ENCODE data around the gene BCL2L1.
"Not testable (repeated sequence)": the region's sequence is repeated elsewhere in the genome, so short reads cannot be mapped to it uniquely, and the experiment has no call there.

BCL2L1 gene

DNA sequence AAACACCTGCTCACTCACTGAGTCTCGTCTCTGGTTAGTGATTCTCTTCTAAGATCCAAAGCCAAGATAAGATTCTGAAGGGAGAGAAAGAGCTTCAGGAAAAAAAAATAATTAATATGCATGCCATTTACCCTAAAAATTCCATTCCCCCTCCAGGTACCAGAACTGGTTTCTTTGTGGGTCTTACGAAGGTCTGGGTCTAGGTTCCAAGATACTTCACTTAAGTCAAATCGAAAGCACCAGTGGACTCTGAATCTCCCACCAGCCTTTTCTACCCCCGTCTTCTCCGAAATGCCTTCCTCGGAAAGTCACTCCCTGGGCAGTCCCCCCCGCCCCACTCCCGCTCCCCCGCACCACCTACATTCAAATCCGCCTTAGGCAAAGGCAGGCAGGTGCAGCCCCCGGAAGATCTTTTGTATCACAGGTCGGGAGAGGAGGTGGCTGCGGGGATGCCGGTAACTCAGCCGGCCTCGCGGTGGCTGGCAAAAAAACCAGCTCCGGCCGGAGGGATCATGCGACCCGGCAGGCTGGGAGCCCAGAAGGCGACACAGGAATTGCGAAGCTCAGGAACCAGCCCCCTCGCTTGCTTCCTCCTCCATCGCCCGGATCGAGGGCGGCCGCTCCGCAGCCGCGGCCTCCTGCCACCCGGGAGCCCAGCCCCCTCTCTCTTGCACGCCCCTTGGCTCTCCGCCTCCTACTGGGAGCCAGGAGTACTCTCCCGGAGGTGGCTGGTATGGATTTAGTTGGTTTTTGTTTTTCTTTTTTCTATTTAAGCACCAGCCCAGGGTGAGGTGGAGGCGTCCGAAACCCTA is at the start of gene BCL2L1:
BCL2L1 (minus strand) TSS at position 612 of the 812 bp plus-strand sequence. CDS start 650 bp downstream, outside the sequence.
- DNase-seq, result peak; percentile 67

DNA sequence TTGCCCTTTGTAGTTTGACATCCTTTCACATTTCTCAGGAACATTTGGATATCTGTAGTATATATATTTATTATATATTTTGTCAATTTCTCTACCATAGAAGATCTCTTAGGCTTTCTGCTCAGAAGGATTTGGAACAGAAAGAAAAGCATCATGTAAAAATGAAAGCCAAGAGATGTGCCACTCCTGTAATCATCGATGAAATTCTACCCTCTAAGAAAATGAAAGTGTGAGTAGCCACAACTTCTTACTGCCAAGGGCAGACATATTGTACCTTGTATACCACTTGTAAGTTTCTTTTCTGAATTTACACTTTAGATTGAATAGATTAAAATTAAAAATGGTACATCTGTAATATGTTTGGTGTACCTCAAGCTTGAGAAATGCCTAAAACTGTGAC is 47.6 kb upstream of the BCL2L1 start:
- peak; percentile 31 for DNase-seq

DNA sequence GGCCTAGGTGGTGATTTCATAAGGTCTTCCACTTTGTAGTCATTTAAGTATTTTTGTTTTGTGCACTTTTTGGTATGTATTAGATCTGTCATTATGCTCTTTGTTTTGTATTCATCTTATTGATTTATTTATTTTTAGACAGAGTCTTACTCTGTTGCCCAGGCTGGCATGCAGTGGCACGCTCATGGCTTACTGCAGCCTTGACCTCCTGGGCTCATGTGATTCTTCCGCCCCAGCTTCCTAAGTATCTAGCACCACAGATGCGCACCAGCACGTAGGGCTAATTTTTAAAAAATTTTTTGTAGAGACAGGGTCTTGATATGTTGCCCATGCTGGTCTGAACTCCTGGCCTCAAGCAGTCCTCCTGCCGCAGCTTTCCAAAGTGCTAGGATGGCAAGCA is 47.0 kb upstream of the BCL2L1 start:
- DNase-seq, result no peak

DNA sequence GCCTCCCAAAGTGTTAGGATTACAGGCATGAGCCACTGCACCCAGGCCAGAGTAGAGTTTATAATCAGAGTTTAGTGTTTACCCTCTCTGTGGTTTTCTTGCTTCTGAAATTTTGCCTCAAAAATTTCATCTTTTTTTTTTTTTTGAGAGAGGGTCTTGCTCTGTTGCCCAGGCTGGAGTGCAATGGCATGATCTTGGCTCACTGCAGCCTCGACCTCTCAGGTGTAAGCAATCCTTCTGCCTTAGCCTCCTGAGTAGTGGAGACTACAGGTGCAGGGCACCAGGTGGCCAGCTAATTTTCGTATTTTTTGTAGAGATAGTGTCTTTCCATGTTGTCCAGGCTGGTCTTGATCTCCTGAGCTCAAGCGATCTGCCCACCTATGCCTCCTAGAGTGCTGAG is 45.1 kb upstream of the BCL2L1 start:
- no peak for DNase-seq

DNA sequence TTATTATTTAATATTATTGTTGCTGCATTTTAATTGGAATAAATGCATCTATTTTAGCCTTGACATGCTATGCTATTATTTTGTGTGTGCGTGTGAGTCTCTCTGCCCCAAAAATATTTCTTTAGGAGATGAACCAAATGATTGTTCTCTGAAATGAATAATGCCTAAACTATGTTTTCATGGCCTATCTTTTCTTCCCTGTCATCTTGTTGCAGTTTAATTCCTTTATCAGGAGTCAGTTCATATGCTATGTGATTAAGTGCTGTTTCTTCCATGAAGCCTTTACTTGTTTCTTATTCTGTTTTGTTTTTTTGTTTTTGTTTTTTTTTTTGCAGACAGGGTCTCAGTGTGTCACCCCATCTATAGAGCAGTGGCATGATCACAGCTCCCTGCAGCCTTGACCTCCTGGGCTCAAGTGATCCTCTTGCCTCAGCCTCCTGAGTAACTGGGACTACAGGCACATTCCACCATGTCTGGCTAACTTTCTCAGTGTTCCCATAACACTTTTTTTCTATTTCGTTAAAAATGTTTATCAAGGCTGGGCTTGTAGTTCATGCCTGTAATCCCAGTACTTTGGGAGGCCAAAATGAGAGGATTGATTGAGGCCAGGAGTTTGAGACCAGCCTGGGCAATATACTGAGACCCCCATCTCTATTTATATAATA is 42.1 kb upstream of the BCL2L1 start:
- DNase-seq, result no peak

DNA sequence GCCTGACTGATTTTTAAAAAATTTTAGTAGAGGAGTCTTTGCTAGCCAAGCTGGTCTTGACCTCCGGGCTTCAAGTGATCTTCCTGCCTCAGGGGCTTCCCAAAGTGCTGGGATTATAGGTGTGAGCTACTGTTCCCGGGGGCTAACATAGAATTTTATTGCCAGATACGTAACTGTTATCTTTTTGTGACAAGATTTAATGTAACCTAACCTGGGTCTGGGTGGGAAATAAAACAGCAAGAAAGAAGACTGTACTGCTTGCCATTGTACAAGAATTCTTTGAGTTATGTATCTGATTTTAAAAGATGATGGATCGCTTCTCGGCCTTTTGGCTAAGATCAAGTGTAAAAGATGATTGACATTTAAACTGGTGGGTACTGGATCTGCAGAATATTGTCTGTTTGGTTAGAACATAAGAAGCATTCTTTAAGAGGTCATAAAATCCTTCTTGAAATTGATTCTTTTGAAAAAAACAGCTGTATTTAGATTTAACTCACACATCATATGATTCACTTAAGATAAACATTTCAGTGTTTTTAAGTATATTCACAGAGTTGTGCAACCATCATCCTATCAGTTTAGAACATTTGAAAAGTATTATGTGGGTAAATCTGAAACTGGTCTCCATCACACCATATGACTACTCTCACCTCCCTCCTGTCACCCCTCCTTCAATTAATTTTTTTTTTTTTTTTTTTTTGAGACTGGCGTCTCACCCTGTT is 38.0 kb upstream of the BCL2L1 start:
- no peak for DNase-seq

DNA sequence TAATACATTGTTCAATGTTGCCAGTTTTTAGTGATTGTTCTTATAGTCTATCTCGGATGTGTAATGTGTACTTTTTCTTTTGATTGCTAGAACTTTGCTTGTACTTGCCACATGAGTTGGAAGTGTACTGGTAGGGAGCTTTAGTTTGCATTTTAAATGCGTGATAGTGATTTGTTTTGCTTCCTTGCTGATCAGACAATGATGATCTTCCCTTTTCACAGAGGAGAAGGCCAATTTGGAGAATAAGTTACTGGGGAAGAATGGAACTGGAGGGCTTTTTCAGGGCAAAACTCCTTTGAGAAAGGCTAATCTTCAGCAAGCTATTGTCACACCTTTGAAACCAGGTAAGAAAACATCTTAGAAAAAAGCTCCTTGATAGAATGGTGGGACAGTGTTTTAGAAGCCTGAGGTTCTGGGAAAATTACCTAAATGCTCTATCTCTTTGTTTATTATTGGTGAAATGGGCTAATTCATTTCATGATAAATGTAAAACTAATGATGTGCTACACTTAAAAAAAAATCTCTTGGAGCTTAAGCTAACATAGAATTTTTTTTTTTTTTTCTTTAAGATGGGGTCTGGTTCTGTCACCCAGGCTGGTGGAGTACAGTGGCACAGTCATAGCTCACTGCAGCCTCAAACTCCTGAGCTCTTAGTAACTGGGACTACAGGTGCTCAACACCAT is 37.3 kb upstream of the BCL2L1 start:
- DNase-seq, result no peak

DNA sequence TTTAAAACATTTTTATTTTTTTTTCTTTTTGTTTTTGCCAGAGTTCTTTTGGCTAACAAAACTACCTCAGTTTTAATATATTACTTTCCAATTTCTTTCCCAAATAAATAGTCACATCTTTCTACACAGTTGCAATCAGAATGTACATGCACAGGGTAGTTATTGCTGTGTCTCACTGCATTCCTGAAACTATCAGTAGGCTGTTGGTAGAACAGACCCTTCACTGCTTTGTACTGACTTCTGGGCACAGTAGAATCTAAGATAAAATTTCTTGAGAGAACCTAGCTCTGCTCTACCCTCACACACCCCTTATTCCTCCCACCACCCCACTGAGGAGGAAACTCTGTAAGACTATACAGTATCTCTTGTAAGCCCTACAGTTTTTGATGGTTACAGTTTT is 36.3 kb upstream of the BCL2L1 start:
- no peak for DNase-seq

DNA sequence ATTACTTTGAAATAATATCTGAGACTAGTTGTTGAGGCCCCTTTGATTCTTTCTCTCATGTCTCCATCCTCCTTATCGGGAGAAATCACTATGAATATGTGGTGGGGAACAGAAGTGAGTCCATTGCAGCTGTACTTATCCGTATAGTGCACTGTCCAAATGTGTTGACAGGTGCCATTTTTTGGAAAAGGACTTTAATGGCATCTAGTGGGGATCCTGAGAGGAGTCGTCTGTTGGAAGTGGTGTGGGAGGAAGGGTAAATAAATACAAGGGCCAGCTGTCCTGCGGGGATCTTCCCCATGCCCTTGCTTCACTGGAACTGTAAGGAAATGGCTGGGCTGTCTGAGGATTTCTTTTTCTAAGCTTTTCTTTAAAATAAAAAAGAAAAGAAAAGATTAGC is 35.9 kb upstream of the BCL2L1 start:
- no peak for DNase-seq

DNA sequence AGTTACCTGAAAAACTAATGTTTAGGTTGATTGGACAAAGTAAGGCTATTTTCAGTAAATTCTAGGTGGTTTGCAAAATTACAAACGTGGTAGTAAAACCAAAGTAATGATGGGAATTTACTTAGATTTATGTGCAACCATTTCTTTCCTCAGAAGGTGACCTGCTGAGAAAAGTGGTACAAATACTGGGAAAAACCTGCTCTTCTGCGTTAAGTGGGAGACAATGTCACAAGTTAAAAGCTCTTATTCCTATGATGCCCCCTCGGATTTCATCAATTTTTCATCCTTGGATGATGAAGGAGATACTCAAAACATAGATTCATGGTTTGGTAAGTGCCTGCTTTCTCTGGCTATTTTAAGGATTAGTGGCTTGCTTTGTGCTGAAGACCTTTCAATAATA is 34.6 kb upstream of the BCL2L1 start:
- DNase-seq, result no peak

DNA sequence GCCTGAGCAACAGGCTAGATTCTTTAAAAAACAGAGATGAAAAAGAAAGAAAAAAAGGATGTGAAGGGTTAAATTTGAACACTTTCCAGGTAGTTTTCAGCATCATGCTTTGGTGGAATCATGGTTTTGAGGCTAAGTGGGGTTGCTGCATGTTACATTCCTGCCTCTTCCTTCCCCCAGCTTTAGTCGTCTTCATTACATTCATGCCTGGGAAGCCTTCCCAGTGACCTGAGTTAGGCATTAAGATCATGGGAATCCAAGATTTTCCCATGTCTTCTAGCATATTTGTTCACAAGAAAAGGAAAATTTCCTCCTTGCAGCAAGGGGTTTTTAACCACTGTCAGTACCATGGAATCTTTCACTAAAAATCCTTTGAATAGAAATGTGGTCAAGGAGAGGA is 28.5 kb upstream of the BCL2L1 start:
- no peak for DNase-seq

DNA sequence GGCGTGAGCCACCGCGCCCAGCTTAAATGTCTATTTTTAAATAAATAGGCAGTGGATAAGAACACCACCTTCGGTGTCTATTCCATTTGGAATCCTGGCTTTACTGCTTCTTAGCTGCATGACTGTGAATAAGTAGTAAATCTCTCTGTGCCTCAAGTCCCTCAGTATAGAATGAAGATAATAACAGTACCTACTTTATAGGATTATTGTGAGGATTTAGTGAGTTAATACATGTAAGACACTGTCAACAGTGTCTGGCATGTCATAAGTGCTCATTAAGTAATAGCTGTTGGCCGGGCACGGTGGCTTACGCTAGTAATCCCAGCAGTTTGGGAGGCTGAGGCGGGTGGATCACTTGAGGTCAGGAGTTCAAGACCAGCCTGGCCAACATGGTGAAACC is 26.6 kb upstream of the BCL2L1 start:
- DNase-seq, result no peak

DNA sequence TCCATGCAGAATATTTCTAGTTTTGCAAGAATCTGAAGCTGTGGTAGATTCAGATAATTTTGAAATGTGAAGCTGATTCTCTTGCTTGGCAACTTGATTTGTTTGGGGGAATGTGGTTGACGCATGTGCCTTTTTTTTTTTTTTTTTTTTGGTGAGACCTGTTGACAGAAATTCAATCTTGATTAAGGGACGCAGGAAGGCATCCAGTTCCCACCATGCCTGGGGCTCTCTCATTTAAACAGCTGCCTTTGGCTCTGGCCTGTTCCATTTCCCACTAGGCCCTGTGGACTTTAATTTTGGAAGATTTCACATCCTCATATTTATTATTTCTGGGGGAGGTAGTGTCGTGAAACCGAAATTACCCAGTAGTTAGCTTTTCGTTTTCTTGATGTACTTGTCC is 25.0 kb upstream of the BCL2L1 start:
- no peak for DNase-seq

DNA sequence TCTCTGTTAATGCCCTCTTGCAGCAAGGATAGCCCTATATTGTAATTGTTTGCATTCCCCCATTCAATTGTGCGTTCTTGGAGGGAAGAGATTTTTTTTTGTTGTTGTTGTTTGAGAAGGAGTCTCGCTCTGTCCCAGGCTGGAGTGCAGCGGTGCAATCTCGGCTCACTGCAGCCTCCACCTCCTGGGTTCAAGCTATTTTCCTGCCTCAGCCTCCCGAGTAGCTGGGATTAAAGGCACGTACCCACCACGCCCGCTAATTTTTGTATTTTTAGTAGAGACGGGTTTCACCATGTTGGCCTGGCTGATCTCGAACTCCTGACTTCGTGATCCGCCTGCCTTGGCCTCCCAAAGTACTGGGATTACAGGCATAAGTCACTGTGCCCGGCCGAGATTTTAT is 24.4 kb upstream of the BCL2L1 start:
- DNase-seq, result not testable (repeated sequence)

DNA sequence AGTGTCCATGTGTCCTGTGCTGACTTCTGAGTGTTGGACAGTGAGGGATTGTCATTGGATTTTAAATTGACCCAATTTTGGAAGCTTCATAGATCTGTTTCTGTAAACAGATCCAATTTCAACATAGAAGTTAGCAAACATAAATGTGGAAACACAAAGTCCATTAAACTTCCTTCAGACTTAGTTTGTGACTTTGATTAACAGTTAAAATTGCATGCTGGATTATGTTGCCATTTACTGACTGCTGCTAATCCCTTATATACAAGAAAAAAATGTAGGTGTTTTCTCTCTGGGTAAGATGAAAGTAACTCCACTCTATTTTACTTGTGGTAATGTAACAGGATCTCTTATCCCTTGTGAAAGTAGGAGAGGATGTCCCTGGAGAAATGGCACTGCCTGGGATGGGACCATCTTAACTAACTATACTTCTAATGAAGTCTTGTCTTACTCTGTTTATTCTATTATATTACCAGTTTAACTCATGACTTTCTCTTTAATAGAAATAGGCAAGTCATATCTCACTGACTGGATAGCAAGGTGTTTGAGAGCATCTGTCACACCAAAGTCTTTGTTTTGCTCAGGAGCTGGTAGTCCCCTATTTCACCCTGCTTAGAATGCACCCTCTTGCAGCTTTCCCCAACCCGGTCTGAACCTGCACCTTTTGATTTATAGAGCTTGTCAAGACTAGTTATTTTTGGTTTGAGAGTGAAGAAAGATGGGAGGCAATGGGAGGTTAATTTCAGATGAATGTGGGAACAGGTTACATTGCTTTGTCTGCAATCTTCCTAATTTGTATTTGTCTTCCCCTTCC is 23.6 kb upstream of the BCL2L1 start:
- no peak for DNase-seq

DNA sequence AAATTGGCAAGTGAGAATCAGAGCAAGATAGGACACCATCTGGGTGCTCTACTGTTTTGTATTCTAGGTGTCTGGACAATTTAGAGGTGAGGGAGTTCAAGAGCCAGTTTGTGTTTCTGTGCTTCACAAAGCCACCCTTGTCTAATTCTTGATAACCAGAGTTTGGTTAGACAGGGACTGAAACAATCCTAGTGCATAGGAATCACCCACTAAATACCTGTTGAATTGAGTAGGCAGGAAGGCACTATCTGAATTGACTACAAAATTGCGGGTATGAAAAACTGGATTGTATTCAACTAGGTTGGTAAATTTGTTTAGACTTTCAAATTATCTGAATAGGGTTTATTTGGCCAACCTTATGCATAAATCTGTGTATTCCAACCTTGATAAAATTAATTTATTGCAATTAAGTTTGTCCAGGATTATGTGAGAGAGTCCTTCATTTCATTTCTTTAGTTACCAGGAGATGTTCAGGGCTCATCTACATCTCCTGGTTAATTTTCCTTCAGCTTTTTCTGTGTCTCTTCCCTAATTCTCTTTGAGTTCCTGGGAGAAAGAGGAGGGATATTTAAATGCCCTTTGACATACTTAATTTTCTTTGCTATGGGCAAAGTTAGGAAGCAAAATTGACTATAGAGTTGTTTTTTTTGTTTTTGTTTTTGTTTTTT is 18.1 kb upstream of the BCL2L1 start:
- DNase-seq, result no peak

DNA sequence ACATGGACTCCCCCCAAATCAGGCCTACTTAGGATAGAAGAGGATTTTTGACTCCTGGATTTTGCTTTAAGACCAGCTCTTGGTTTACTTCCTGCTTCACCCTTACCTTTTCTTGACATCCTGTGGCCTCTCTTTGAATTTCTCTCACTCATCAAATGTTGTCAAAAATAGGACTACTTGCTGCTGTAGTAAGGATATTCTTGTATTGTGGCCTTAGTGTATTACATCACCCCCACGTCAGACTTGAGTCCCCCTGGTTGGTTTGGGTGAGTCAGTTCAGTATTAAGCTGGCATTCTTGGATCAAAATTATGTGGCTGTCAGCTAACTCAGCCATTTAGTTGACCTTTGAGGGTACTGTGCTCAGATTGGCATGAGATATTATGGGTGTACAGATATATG is 17.5 kb upstream of the BCL2L1 start:
- DNase-seq, result peak; percentile 39

DNA sequence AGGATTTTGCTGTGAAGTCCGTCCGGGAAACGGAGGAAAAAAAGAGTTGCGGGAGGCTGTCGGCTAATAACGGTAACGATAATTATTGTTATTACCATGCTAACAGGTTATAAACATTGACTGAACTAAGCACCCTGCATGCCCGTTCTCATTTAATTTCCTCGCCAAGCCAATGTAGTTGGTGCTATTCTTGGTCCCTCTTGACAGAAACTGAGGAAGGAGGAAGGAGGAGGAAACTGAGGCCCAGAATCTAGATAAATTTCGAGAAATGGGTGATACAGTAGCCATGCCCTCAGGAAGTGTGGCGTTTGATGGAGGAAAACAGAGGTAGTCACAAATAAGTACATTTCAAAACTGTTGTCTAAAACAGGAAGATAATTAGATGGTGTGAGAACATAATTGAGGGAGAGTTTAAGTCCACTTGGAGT is 16.9 kb upstream of the BCL2L1 start:
- no peak for DNase-seq

DNA sequence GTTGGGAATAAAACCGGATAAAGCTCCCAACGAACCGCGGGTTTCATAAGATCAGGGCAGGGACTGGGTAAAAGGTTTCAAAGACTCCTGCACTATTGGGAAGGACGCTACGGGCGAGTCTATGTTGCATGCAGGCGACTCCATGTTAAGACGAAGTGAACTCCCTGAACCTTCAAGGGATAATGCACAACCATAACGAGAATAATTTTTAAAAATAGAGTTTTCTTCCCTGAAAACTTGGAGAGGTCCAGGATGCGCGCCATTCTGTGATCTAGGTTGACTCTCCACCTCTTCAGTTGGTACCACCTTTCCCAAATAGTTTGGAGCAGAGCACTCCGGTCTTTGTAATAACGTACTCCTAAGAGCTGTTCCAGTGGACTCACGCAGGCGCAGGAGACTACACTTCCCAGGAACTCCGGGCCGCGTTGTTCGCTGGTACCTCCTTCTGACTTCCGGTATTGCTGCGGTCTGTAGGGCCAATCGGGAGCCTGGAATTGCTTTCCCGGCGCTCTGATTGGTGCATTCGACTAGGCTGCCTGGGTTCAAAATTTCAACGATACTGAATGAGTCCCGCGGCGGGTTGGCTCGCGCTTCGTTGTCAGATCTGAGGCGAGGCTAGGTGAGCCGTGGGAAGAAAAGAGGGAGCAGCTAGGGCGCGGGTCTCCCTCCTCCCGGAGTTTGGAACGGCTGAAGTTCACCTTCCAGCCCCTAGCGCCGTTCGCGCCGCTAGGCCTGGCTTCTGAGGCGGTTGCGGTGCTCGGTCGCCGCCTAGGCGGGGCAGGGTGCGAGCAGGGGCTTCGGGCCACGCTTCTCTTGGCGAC is 16.3 kb upstream of the BCL2L1 start, which contains the start of gene TPX2:
TPX2 (plus strand) TSS at position 562 of the 821 bp plus-strand sequence. CDS start 18,187 bp downstream, outside the sequence.
- DNase-seq, result peak; percentile 88

DNA sequence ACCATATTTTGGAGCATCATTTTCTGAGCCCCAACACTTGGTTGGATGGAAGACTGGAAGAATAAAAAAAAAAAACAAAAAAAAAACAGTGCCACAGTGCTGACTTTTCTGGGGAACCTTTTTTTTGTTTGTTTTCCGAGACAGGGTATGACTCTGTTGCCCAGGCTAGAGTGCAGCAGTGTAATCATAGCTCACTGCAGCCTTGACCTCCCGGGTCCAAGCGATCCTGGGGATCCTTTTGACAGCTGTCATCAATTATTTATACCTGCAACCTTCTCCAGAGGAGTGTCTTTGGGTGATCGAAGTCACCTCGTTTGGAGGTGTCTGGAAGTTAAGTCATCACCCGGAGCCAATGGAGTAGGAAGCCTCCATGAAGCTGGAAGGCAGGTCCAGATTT is 8.7 kb upstream of the BCL2L1 start:
- no peak for DNase-seq

Data from CD4-positive, alpha-beta T cell treated with Interleukin-21 for 1 hour (primary cell).